Measurements from ENCODE around the gene SHISA6.

Gene SHISA6

DNA sequence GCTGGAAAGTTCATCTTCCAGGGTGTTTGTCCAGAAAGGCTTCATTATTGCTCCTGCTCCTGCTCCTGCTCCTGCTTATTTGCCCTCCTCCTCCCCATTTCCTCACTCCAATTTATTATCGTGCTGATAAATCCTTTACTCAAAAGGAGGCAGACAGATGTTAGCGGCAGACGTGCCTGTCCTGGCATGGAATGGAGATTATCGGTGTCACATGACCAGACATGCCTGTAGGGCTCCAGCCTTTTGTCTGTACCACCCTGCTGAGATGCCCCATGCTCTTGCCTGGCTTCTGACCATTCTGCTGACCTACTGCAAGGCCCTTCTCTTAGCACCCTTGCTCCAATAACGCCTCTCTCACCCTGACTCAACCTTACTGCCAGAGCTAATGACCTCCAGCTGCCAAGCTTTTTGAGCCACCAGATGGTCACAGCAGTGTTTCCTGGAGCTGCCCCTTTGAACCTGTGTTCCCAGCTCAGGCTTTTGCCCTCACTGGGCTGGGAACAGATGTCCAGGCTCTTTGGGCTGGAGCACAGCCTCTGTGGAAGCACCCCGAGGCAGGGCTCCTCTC lies 370.1 kb downstream of the SHISA6 start:
- no peak for DNase-seq

DNA sequence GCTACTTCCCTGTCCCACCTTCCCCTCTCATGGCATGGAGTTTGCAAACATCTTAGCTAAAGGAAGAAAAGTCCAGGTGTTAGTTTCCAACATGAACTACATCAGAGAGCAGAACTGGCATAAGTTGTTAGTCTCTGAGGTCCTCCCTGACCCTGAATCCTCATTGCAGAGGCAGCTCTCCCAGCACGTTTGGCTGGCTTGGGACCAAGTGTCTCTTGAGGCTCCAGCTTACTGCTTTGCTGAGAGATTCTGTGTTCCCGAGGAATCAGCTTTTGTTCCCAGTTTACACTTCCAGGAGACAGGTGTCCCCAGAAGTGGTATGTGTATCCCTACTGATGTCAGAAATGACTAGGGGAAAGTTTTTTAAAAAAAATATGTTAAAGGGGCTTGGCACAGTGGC lies 371.9 kb downstream of the SHISA6 start:
- DNase-seq = no peak
